AG09309 (cell line): ENCODE measurements around the gene TM4SF4.
A peak's percentile ranks its signal among the peaks of the same experiment; 100 is the strongest.

Experiments
- DNase-seq: peaks from one replicate; pipeline ENCODE4 v3.0.0-alpha.2; 2010; ENCODE audit warnings: low read depth
- H3K4me3 ChIP-seq: 2 replicates; pipeline ENCODE4 v1.5.1; 2011; ENCODE audit warnings: mild to moderate bottlenecking, low read depth, low read length, moderate library complexity; ENCODE audit not compliant: control insufficient read depth
- CTCF ChIP-seq: IDR thresholded peaks from 2 replicates; pipeline ENCODE4 v1.5.1; 2011; ENCODE audit warnings: mild to moderate bottlenecking, low read depth, low read length, inconsistent platforms; ENCODE audit not compliant: insufficient read depth, control insufficient read depth; ENCODE audit errors: missing control alignments

Gene TM4SF4

DNA sequence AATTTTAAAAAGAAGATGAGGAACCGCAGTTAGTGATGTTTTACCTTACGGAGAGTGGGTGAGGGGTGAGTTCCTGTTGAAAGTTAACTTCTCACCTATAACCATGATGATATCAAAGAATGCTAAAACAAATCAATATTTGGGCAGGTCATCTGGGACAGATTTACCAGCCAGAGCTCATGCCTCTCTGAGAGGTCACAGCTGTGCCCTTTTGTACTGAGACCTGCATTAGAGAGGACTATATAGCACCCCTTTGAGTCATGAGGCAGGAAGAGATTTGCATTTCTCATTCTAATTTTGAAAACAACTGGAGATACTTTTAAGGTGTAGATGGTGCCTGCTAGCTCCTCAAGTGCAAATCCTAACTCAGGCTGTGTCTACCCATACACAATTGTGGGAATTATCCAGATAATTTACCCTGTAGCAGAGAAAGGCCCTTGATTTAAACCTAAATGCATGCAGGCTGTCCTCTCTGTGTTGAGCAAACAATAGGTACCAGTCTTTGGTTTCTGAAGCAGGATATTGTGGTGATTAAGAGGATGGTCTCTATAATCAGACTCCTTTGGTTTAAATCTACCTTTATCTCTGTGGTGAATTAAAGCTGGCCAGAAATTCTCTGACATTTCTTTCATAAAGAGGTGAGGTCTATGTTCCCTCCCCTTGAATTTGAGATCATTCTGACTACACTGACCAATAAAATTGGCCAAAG is 5.8 kb upstream of the TM4SF4 start:
- no peak for DNase-seq
- H3K4me3 ChIP-seq: no peak overlapping the region
- TF ChIP-seq CTCF: no peak

DNA sequence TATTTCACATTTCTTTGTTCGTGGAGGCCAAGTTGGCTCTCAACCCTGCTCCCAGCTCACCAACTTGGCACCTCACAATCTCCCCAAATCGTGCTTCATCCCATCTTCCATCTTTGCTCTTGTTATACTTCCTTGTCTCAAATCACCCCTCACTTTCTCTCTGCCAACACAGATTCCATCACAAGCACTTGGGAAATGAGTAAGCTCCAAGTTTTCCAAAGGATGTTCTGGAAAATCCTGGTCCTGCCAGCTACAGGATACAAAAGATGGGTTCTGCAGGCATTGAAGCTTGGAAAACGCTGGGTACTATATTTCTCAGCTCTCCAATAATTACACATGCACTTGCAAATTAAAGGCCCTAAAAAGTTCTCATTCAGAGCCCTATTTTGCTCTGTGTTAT is 4.1 kb upstream of the TM4SF4 start:
- no peak overlapping the region for H3K4me3 ChIP-seq
- DNase-seq: no peak
- no peak for TF ChIP-seq CTCF

DNA sequence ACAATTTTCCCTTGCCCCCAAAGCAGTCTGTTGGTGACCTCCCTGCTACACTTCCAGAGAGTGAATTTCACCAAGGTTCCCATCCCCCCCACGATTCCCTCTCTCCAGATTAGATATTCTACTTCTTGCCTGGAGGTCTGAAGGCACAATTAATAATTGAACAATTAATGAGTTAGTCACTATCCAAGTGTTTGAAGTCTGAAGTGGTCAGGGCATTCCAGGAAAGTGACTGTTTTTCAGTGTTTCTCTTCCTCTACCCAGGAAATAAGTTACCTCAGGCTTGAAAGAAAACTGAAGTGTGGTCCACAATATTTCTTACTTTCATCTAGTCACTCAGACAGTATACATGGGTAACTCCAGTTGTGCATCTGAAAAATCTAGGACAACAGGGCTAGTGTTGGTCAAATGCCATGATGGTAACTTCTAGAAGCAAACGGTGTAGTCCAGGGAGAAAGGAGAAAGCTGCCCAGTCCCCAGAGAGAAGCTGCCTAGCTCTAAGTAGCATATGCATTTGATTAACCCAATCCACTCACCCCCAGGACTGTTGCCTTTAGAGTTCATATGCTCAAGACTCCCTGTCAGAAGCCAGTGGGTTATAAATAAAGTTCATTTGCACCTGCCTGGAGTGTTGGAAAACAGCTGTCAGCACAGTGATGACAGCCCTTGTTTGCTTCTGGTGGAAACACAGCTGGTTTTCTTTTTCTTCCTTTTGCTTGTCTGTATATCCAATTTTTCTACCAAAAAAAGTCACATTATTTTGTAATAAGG is 2.3 kb upstream of the TM4SF4 start:
- H3K4me3 ChIP-seq: no peak overlapping the region
- DNase-seq: no peak
- TF ChIP-seq CTCF: no peak

DNA sequence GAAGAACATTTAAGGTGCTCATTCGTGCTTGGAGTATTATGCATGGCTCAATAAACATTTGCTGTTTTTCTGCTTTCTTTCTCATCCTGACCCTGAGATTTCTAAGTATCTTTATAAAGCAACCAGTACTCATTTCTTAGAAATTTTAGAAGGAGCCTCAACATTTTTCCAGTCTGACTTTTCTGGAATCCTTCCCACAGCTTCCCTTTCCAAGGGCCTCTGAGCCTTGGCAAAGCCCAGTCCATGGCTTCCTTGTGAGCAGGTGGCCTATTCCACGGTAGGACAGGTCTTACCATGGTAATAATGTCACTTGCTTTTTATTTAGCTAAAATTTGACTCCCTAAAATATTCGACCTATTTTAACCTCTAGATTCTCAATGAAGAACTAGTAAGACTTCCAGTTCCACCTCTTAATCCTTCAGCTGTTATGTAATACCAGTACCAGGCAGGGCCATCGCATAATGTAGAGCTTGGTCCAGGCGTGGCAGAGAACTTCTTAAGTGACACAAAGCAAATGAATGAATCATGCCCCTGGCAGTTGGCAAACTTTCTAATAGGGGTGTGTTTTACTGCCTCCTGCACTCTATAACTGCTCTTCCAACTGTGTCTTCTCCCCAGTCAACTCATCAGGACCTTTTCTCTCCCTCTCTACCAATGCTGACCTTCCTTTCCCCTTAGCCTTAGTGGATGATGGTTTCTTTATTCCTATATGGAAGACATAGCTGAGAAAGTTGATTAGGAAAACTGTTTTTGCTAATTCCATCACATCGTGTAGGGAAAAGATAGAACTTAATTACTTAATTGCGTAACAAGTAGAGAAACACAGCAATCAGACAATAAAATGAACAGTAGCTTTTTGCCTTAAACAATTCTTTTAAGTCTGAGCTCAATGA is 894 bp upstream of the TM4SF4 start:
- DNase-seq: peak; percentile 70
- TF ChIP-seq CTCF: no peak
- no peak overlapping the region for H3K4me3 ChIP-seq

GRCh38 chr3:149475451-149476060 is 1.1 kb downstream of the TM4SF4 start:
- TF ChIP-seq CTCF: no peak
- no peak for DNase-seq
- no peak overlapping the region for H3K4me3 ChIP-seq

DNA sequence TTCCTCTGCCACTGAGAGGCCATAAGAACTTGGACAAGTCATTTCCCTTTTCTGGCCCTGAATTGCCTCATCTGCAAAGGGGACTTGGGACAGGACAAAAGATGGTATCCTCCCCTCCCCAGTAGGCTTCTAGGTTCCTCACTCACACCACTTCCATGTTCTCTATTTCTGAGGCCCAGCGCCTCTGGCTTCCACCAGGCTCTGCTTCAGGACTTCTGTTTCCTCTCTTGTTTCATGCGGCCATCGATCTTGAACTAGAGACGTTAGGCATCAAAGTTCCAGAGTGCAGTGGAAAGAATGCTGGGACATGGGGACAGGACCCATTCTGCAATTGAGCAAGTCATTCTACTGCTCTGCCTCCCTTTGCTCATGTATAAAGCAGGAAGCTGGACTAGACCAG is 1.7 kb downstream of the TM4SF4 start:
- DNase-seq: no peak
- TF ChIP-seq CTCF: no peak
- no peak overlapping the region for H3K4me3 ChIP-seq
